ENCODE data around the gene CDKN2C. TPM values are rescaled to one million over a fixed set of nuclear protein-coding genes. Genes with fewer than 3 reads are reported as not detected.

CDKN2C gene
- total RNA-seq, 4 donors from 2014 or later, result 3.9 to 16.3 (median 6.3) TPM

DNA sequence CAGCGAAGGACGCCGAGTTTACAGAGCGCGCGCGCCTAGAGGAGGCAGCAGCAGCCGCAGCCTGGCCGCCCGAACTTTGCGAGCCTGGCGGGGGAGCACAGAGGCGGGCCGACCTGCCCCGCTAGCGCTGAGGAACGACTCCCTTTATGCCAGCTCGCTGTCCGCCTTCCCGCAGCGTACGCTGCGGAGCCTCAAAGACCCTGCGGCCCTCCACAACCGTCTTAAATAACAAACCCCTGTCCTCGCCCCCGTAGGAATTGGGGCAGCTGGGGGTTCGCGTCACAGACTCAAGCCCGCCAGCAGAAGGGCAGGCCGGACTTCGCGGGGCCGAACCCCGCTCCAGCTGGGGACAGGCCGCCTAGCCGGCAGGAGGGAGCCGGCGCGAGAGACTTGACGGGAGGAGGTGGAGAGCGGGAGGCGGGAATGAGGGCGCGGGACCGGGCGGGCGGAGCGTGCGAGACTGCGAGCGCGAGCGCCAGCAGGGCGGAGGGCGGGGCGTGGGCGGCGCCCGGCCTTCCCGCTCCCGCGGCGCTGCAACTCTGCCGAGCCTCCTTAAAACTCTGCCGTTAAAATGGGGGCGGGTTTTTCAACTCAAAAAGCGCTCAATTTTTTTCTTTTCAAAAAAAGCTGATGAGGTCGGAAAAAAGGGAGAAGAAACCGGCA is 1.8 kb upstream of the CDKN2C start:
- Histone ChIP-seq H3K4me1 (peaks cover 28 to 35% of the 10 kb centered on the region in 2 donors), H3K9me3 (no peaks in the 10 kb centered on the region), H3K36me3 (no peaks in the 10 kb centered on the region), H3K27me3 (no peaks in the 10 kb centered on the region), H3K4me3 (peak overlapping the region; percentile 77 to 88 (median 80)), H3K27ac (peak overlapping the region; percentile 96 to 99 (median 99))
- TF ChIP-seq, protein P1, sequence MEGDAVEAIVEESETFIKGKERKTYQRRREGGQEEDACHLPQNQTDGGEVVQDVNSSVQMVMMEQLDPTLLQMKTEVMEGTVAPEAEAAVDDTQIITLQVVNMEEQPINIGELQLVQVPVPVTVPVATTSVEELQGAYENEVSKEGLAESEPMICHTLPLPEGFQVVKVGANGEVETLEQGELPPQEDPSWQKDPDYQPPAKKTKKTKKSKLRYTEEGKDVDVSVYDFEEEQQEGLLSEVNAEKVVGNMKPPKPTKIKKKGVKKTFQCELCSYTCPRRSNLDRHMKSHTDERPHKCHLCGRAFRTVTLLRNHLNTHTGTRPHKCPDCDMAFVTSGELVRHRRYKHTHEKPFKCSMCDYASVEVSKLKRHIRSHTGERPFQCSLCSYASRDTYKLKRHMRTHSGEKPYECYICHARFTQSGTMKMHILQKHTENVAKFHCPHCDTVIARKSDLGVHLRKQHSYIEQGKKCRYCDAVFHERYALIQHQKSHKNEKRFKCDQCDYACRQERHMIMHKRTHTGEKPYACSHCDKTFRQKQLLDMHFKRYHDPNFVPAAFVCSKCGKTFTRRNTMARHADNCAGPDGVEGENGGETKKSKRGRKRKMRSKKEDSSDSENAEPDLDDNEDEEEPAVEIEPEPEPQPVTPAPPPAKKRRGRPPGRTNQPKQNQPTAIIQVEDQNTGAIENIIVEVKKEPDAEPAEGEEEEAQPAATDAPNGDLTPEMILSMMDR (IDR thresholded peaks at IDR 0.05 in 4 of 5, conservative IDR thresholded peaks at IDR 0.05 in 1 of 5), result peak in 4 of 5 experiments; percentile 44 to 67 (median 52)
- TF ChIP-seq POLR2A (IDR thresholded peaks at IDR 0.05), result peak; percentile 77 to 81
- ATAC-seq (peak; percentile 81 to 85), DNase-seq (peak; percentile 86)
- intact Hi-C loops (cut with DNase I; ENCODE audit: low total_unique reads) (loop anchor here (1.0 to 10.0 kb wide), 2 partner anchors 8 to 547 kb away; partner anchors contain the start of genes EPS15 and FAF1), in situ Hi-C loops (cut with MboI; ENCODE audit: low sequenced_read_pairs in 4 of 4) (no loop called here)

GRCh38 chr1:50968821-50969610 is 1.0 kb upstream of the CDKN2C start:
- TF ChIP-seq, protein P1 (IDR thresholded peaks at IDR 0.05 in 4 of 5, conservative IDR thresholded peaks at IDR 0.05 in 1 of 5), result peak in 1 of 5 experiments; percentile 17
- no peak for TF ChIP-seq POLR2A (IDR thresholded peaks at IDR 0.05)
- Histone ChIP-seq H3K4me3 (peak overlapping the region; percentile 77 to 88 (median 80)), H3K27ac (peak overlapping the region; percentile 96 to 99 (median 99)), H3K27me3 (no peaks in the 10 kb centered on the region), H3K36me3 (no peaks in the 10 kb centered on the region), H3K9me3 (no peaks in the 10 kb centered on the region), H3K4me1 (peaks cover 28 to 36% of the 10 kb centered on the region in 2 donors)
- ATAC-seq (peak; percentile 41 to 48), DNase-seq (peak in 1 of 2 donors; percentile 50)
- intact Hi-C loops (cut with DNase I; ENCODE audit: low total_unique reads), result loop anchor here (1.0 to 10.0 kb wide), 2 partner anchors 9 to 546 kb away; partner anchors contain the start of genes EPS15 and FAF1
- in situ Hi-C loops (cut with MboI; ENCODE audit: low sequenced_read_pairs in 4 of 4), result no loop called here

DNA sequence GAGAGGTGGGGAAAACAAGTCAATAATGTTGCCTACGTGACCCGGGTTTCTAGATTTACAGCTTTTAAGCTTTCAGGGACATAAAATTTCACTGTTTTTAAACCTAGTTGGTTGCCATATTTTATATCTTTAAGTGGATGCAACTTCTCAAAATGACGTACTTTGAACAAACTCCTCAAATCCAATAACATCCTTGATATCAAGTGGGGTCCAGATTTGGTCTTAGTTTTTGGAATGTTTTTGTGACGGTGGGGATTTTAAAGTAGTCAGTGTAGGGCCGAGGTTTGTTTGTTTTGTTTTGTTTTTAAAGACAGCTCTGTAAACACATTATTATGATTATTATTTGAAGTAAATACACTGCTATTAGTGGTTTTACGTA is 453 bp downstream of the CDKN2C start:
- ATAC-seq (no peak), DNase-seq (no peak)
- no peak for TF ChIP-seq POLR2A (IDR thresholded peaks at IDR 0.05)
- TF ChIP-seq, protein P1 (IDR thresholded peaks at IDR 0.05 in 4 of 5, conservative IDR thresholded peaks at IDR 0.05 in 1 of 5), result no peak
- Histone ChIP-seq H3K4me1 (peaks cover 28 to 36% of the 10 kb centered on the region in 2 donors), H3K36me3 (no peaks in the 10 kb centered on the region), H3K27ac (peak overlapping the region; percentile 96 to 99 (median 99)), H3K27me3 (no peaks in the 10 kb centered on the region), H3K4me3 (peak overlapping the region; percentile 77 to 88 (median 80)), H3K9me3 (no peaks in the 10 kb centered on the region)
- intact Hi-C loops (cut with DNase I; ENCODE audit: low total_unique reads) (loop anchor here (10.0 kb wide), 1 partner anchor 904 kb away; the partner anchor contains the start of gene NRDC), in situ Hi-C loops (cut with MboI; ENCODE audit: low sequenced_read_pairs in 4 of 4) (no loop called here)

DNA sequence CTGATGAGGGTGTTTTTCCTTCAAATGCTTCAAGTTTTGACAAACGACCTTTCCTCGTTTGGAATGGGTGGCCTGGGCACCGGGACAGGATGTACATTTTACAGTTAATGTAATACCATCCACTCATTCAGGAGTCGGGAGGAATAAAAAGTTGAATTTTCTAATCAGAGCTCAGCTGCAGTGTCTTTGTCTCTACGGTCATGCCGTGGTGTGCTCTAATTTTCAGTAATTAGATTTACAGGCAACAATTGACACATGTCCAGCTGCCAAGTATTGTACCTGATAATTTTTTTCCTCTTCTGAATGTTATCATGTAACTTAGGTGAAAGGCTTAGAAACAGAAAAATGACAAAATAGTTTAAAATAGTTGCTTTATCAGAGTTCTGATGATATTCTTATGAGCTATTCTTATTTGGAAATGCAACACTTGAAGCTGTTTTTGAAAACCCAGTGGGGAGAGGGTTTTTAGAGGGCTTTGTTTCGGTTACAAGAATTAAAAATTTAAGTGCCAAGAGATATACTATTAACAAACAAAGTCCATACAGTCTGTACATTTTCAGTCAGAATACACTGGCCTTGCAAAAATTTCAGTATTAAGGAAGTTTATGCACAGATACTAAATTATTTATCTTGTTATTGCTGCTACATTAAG is 1.0 kb downstream of the CDKN2C start:
- ATAC-seq, result no peak
- in situ Hi-C loops (cut with MboI; ENCODE audit: low sequenced_read_pairs in 4 of 4), result no loop called here
- TF ChIP-seq, protein P1 (IDR thresholded peaks at IDR 0.05 in 4 of 5, conservative IDR thresholded peaks at IDR 0.05 in 1 of 5), result no peak
- no peak for TF ChIP-seq POLR2A (IDR thresholded peaks at IDR 0.05)
- no peak for DNase-seq
- Histone ChIP-seq H3K4me3 (peak overlapping the region; percentile 77 to 88 (median 80)), H3K27me3 (no peaks in the 10 kb centered on the region), H3K9me3 (no peaks in the 10 kb centered on the region), H3K36me3 (no peaks in the 10 kb centered on the region), H3K27ac (peak overlapping the region; percentile 96 to 99 (median 99)), H3K4me1 (peaks cover 28 to 37% of the 10 kb centered on the region in 2 donors)
- intact Hi-C loops (cut with DNase I; ENCODE audit: low total_unique reads), result loop anchor here (10.0 kb wide), 1 partner anchor 904 kb away; the partner anchor contains the start of gene NRDC
